Colonic mucosa (tissue), 4 donors: Measurements from ENCODE around the gene TAS2R3. TPM values are rescaled to one million over a fixed set of nuclear protein-coding genes. Genes with fewer than 3 reads are reported as not detected.
"Not testable (repeated sequence)": the region's sequence is repeated elsewhere in the genome, so short reads cannot be mapped to it uniquely, and the experiment has no call there.

Source experiments
- DNase-seq: peaks from one replicate; pipeline ENCODE4 v3.0.0-alpha.2; 2020
- H3K27ac ChIP-seq: fragments of 200-600 bp; one replicate; pipeline ENCODE4 v1.8.0; 2021
- H3K27me3 ChIP-seq: fragments of 200-600 bp; one replicate; pipeline ENCODE4 v1.8.0; 2021
- H3K36me3 ChIP-seq: fragments of 200-600 bp; one replicate; pipeline ENCODE4 v1.8.0; 2021
- H3K4me1 ChIP-seq: fragments of 200-600 bp; one replicate; pipeline ENCODE4 v1.8.0; 2021; ENCODE audit warnings: mild to moderate bottlenecking
- H3K4me3 ChIP-seq: fragments of 200-600 bp; one replicate; pipeline ENCODE4 v1.8.0; 2021
- H3K9ac ChIP-seq, 2 donors: one replicate each; pipeline ENCODE4 v1.7.0; 2013; ENCODE audit warnings: control low read depth in 2 of 2, low read depth in 2 of 2, low read length in 2 of 2
- H3K9me3 ChIP-seq: fragments of 200-600 bp; one replicate; pipeline ENCODE4 v1.8.0; 2021
- CTCF ChIP-seq: fragments of 200-600 bp; IDR thresholded peaks from one replicate; pipeline ENCODE4 v1.8.0; 2022; ENCODE audit warnings: antibody characterized with exemption, mild to moderate bottlenecking
- intact Hi-C: fragments of 100-400 bp; cut with DNase I; formaldehyde crosslinking; loops from one replicate; pipeline ENCODE4 v1.14.1; 2022
- total RNA-seq, 2 donors: library from RNA; stranded (reverse); fragmentation: NEBNext Ultra II Directional in 1 of 2; extraction: Animal tissue kit (Norgen Biotek cat#: 25700) in 1 of 2; gene quantifications; one replicate each; pipeline ENCODE4 v1.2.1, GENCODE V29; 2021
- donor health status: healthy.
- donor health status: DM: no; HTN: no; CAD: no.
- donor health status: DM: no; HTN: no; CAD: no.

Gene TAS2R3
- total RNA-seq, 2 donors from 2014 or later, result 0.58 to 0.94 TPM

GRCh38 chr7:141738592-141739013 is 25.3 kb upstream of the TAS2R3 start:
- no peak for TF ChIP-seq CTCF
- Histone ChIP-seq H3K9ac (peak overlapping the region; percentile 53 to 80), H3K27ac (peak overlapping the region; percentile 83), H3K4me3 (peak overlapping the region; percentile 68), H3K4me1 (no peaks in the 10 kb centered on the region), H3K9me3 (no peaks in the 10 kb centered on the region), H3K27me3 (no peaks in the 10 kb centered on the region), H3K36me3 (peaks cover 6% of the 10 kb centered on the region)
- no peak for DNase-seq
- intact Hi-C loops, result loop anchor here (5.0 kb wide), 1 partner anchor 81 kb away; no protein-coding TSS in a partner anchor

- peak overlapping the region; percentile 68 for H3K4me3 ChIP-seq
- intact Hi-C loops, result loop anchor here (5.0 kb wide), 1 partner anchor 82 kb away; no protein-coding TSS in a partner anchor
- H3K4me1 ChIP-seq, result no peaks in the 10 kb centered on the region
- TF ChIP-seq CTCF, result no peak
- no peaks in the 10 kb centered on the region for H3K9me3 ChIP-seq
- peaks cover 11% of the 10 kb centered on the region for H3K36me3 ChIP-seq
- H3K27ac ChIP-seq, result no peak overlapping the region
- H3K9ac ChIP-seq, result no peak overlapping the region
- DNase-seq, result no peak
- no peaks in the 10 kb centered on the region for H3K27me3 ChIP-seq
These were observed 24.6 kb upstream of the TAS2R3 start for GRCh38 chr7:141739250-141739649.

- Histone ChIP-seq H3K9ac (no peak overlapping the region), H3K4me3 (no peak overlapping the region), H3K36me3 (peaks cover 11% of the 10 kb centered on the region), H3K9me3 (no peaks in the 10 kb centered on the region), H3K27me3 (no peaks in the 10 kb centered on the region), H3K4me1 (no peaks in the 10 kb centered on the region), H3K27ac (no peak overlapping the region)
- no peak for TF ChIP-seq CTCF
- intact Hi-C loops, result no loop called here
- DNase-seq, result no peak
These were observed 21.7 kb upstream of the TAS2R3 start for GRCh38 chr7:141742229-141742628.

GRCh38 chr7:141744131-141744530 is 19.8 kb upstream of the TAS2R3 start:
- Histone ChIP-seq H3K4me1 (no peaks in the 10 kb centered on the region), H3K4me3 (no peak overlapping the region), H3K27me3 (no peaks in the 10 kb centered on the region), H3K27ac (no peak overlapping the region), H3K36me3 (peaks cover 15% of the 10 kb centered on the region), H3K9me3 (no peaks in the 10 kb centered on the region), H3K9ac (no peak overlapping the region)
- intact Hi-C loops, result no loop called here
- no peak for TF ChIP-seq CTCF
- DNase-seq, result no peak

GRCh38 chr7:141748396-141748795 is 15.5 kb upstream of the TAS2R3 start:
- TF ChIP-seq CTCF, result no peak
- no peaks in the 10 kb centered on the region for H3K4me1 ChIP-seq
- peaks cover 30% of the 10 kb centered on the region for H3K36me3 ChIP-seq
- no peak overlapping the region for H3K9ac ChIP-seq
- DNase-seq, result no peak
- H3K27me3 ChIP-seq, result no peaks in the 10 kb centered on the region
- peaks cover 7% of the 10 kb centered on the region for H3K9me3 ChIP-seq
- H3K4me3 ChIP-seq, result no peak overlapping the region
- intact Hi-C loops, result no loop called here
- H3K27ac ChIP-seq, result no peak overlapping the region

GRCh38 chr7:141751904-141752303 is 12.0 kb upstream of the TAS2R3 start:
- H3K4me1 ChIP-seq, H3K9ac ChIP-seq, H3K9me3 ChIP-seq, H3K27ac ChIP-seq, intact Hi-C loops, DNase-seq, H3K27me3 ChIP-seq, H3K4me3 ChIP-seq: not testable (repeated sequence)
- peaks cover 24% of the 10 kb centered on the region for H3K36me3 ChIP-seq
